H1 (cell line): ENCODE measurements around the gene MYH3. TPM values are rescaled to one million over a fixed set of nuclear protein-coding genes. Genes with fewer than 3 reads are reported as not detected.

Source experiments
- CTCF ChIA-PET: fragments of 300-600 bp; sonication (Branson Sonifier 250); formaldehyde crosslinking; loops from one replicate; lab custom pipeline; 2021; ENCODE audit not compliant: partially characterized antibody; lab: Charles Lee
- POLR2A ChIA-PET: fragments of 300-600 bp; sonication (Branson Sonifier 250); formaldehyde crosslinking; loops from one replicate; lab custom pipeline; 2021; ENCODE audit warnings: inconsistent platforms; ENCODE audit not compliant: partially characterized antibody; lab: Charles Lee
- DNase-seq, 2 experiments: peaks; one replicate each; pipeline versions ENCODE4 v3.0.0 to v3.0.0-alpha.2; 2010 to 2022; ENCODE audit warnings: low spot score in 2 of 2, low read depth in 1 of 2, mixed read lengths in 1 of 2
- FAIRE-seq: peaks from 2 replicates; lab custom pipeline; 2011; peaks lifted over from hg19 to GRCh38; lab: Jason Lieb, UNC
- H2AFZ ChIP-seq: 2 replicates; pipeline ENCODE4 v1.8.1; 2012; ENCODE audit warnings: low read length, inconsistent platforms
- H2AK5ac ChIP-seq: 2 replicates; pipeline ENCODE4 v1.6.1; 2013; ENCODE audit warnings: low read depth, low read length
- H2BK120ac ChIP-seq: replicated peaks from 2 replicates; pipeline ENCODE3; 2013; ENCODE audit warnings: low read depth, low read length, inconsistent platforms
- H2BK12ac ChIP-seq: 2 replicates; pipeline ENCODE4 v1.6.1; 2013; ENCODE audit warnings: low read depth, low read length
- H2BK15ac ChIP-seq: 2 replicates; pipeline ENCODE4 v1.6.1; 2013; ENCODE audit warnings: low read length
- H2BK20ac ChIP-seq: 2 replicates; pipeline ENCODE4 v1.6.1; 2013; ENCODE audit warnings: low read length
- H2BK5ac ChIP-seq: 2 replicates; pipeline ENCODE4 v1.6.1; 2013; ENCODE audit warnings: low read depth, low read length
- H3K14ac ChIP-seq: 2 replicates; pipeline ENCODE4 v1.6.1; 2013; ENCODE audit warnings: inconsistent platforms; ENCODE audit not compliant: insufficient read length
- H3K18ac ChIP-seq: 2 replicates; pipeline ENCODE4 v1.6.1; 2013; ENCODE audit warnings: low read length; ENCODE audit errors: extremely low read depth
- H3K23ac ChIP-seq: 2 replicates; pipeline ENCODE4 v1.6.1; 2013; ENCODE audit warnings: inconsistent platforms; ENCODE audit not compliant: insufficient read length
- H3K23me2 ChIP-seq: 2 replicates; pipeline ENCODE4 v1.6.1; 2013; ENCODE audit warnings: low read depth, low read length
- H3K27ac ChIP-seq: 2 replicates; pipeline ENCODE4 v1.6.1; 2011; ENCODE audit warnings: low read depth, low read length, inconsistent platforms
- H3K27me3 ChIP-seq, 4 experiments: replicated peaks in 1 of 4; 1 replicate in 1 of 4; 2 replicates in 3 of 4; pipeline versions ENCODE4 v1.6.1 to v1.8.1; 2011 to 2013; ENCODE audit warnings: low read length in 3 of 4, mild to moderate bottlenecking in 3 of 4, inconsistent platforms in 2 of 4, mixed read lengths in 2 of 4, moderate library complexity in 1 of 4; ENCODE audit not compliant: control insufficient read depth in 3 of 4, insufficient read depth in 3 of 4; ENCODE audit errors: extremely low read depth in 1 of 4
- H3K36me3 ChIP-seq, 4 experiments: 2 replicates each; pipeline versions ENCODE4 v1.6.1 to v1.8.1; 2011 to 2013; ENCODE audit warnings: mild to moderate bottlenecking in 4 of 4, low read length in 3 of 4, moderate library complexity in 2 of 4, control low read depth in 1 of 4, inconsistent platforms in 1 of 4; ENCODE audit not compliant: insufficient read depth in 4 of 4, control insufficient read depth in 2 of 4
- H3K4ac ChIP-seq: replicated peaks from 2 replicates; pipeline ENCODE3; 2013; ENCODE audit warnings: low read length, low read depth, mixed read lengths, inconsistent platforms; ENCODE audit not compliant: insufficient read length
- H3K4me1 ChIP-seq, 4 experiments: replicated peaks in 1 of 4; 1 replicate in 1 of 4; 2 replicates in 3 of 4; pipeline versions ENCODE4 v1.6.1 to v1.8.1; 2011 to 2013; ENCODE audit warnings: low read length in 3 of 4, inconsistent platforms in 2 of 4, mixed read lengths in 1 of 4; ENCODE audit not compliant: insufficient read depth in 4 of 4, control insufficient read depth in 3 of 4
- H3K4me2 ChIP-seq, 2 experiments: 2 replicates each; pipeline versions ENCODE4 v1.6.1 to v1.8.1; 2011 to 2013; ENCODE audit warnings: low read depth in 2 of 2, low read length in 2 of 2, control low read depth in 1 of 2, inconsistent platforms in 1 of 2, mild to moderate bottlenecking in 1 of 2; ENCODE audit not compliant: insufficient read depth in 1 of 2
- H3K4me3 ChIP-seq, 4 experiments: fragments of 200-600, 300-600 bp in 1 of 4; sonication (generic), shearing (Covaris generic), sonication (Bioruptor Twin) in 1 of 4; 2 replicates each; pipeline versions ENCODE4 v1.5.1 to v1.8.1; 2011 to 2016; ENCODE audit warnings: low read length in 4 of 4, low read depth in 3 of 4, control low read depth in 2 of 4, inconsistent platforms in 2 of 4, mild to moderate bottlenecking in 2 of 4, mixed read lengths in 1 of 4, moderate library complexity in 1 of 4; ENCODE audit not compliant: insufficient read depth in 2 of 4; ENCODE audit errors: extremely low read depth in 1 of 4
- H3K56ac ChIP-seq: replicated peaks from 2 replicates; pipeline ENCODE3; 2013; ENCODE audit warnings: low read depth, mild to moderate bottlenecking, mixed read lengths, low read length, inconsistent platforms; ENCODE audit not compliant: insufficient read length
- H3K79me1 ChIP-seq: 2 replicates; pipeline ENCODE4 v1.6.1; 2013; ENCODE audit warnings: low read depth, low read length, control low read depth
- H3K79me2 ChIP-seq, 2 experiments: 2 replicates each; pipeline versions ENCODE4 v1.6.1 to v1.8.1; 2012 to 2013; ENCODE audit warnings: low read length in 2 of 2, mild to moderate bottlenecking in 2 of 2, inconsistent platforms in 1 of 2; ENCODE audit not compliant: insufficient read depth in 2 of 2, control insufficient read depth in 1 of 2
- H3K9ac ChIP-seq, 4 experiments: replicated peaks in 1 of 4; 1 replicate in 1 of 4; 2 replicates in 3 of 4; pipeline versions ENCODE4 v1.6.1 to v1.8.1; 2011 to 2013; ENCODE audit warnings: low read depth in 3 of 4, low read length in 3 of 4, control low read depth in 2 of 4, mild to moderate bottlenecking in 2 of 4, moderate library complexity in 2 of 4, inconsistent platforms in 1 of 4; ENCODE audit errors: extremely low read depth in 1 of 4
- H3K9me3 ChIP-seq, 2 experiments: 2 replicates each; pipeline versions ENCODE4 v1.6.1 to v1.8.1; 2012 to 2013; ENCODE audit warnings: mild to moderate bottlenecking in 2 of 2, moderate library complexity in 2 of 2, control low read depth in 1 of 2, inconsistent platforms in 1 of 2, low read depth in 1 of 2, low read length in 1 of 2, mixed read lengths in 1 of 2; ENCODE audit not compliant: insufficient read depth in 2 of 2
- H4K20me1 ChIP-seq, 2 experiments: replicated peaks in 1 of 2; 2 replicates each; pipeline versions ENCODE3 to v1.8.1; 2011 to 2013; ENCODE audit warnings: inconsistent platforms in 2 of 2, low read length in 2 of 2, mild to moderate bottlenecking in 1 of 2; ENCODE audit not compliant: insufficient read depth in 2 of 2, control insufficient read depth in 1 of 2
- H4K5ac ChIP-seq: 2 replicates; pipeline ENCODE4 v1.6.1; 2013; ENCODE audit warnings: low read length, low read depth, mixed read lengths, inconsistent platforms; ENCODE audit not compliant: insufficient read length
- H4K8ac ChIP-seq: 2 replicates; pipeline ENCODE4 v1.8.0; 2013; ENCODE audit warnings: mild to moderate bottlenecking, moderate library complexity, low read length, inconsistent platforms; ENCODE audit not compliant: insufficient read depth; ENCODE audit errors: extremely low read depth
- H4K91ac ChIP-seq: replicated peaks from 2 replicates; pipeline ENCODE3; 2013; ENCODE audit warnings: low read length, mixed read lengths, inconsistent platforms; ENCODE audit not compliant: insufficient read length
- ASH2L ChIP-seq: fragments of 200-600, 300-600 bp; sonication (generic); IDR thresholded peaks from one replicate; pipeline ENCODE4 v1.7.1; 2017; ENCODE audit warnings: low read length
- CBX8 ChIP-seq: fragments of 300-800, 300-1000 bp; sonication (generic); IDR thresholded peaks from 2 replicates; pipeline ENCODE4 v1.7.1; 2016; ENCODE audit warnings: low read depth, low read length, borderline replicate concordance
- CEBPB ChIP-seq: IDR thresholded peaks from 2 replicates; pipeline ENCODE4 v1.6.1; 2012; ENCODE audit warnings: low read depth, low read length
- HDAC2 ChIP-seq, 2 experiments: fragments of 300-600 bp in 1 of 2; sonication (generic) in 1 of 2; IDR thresholded peaks; 2 replicates each; pipeline ENCODE4 v1.6.1; 2011 to 2012; ENCODE audit warnings: low read depth in 2 of 2, low read length in 2 of 2, mild to moderate bottlenecking in 2 of 2, moderate library complexity in 2 of 2, borderline replicate concordance in 1 of 2, inconsistent platforms in 1 of 2
- MAFK ChIP-seq: IDR thresholded peaks from 2 replicates; pipeline ENCODE4 v1.6.1; 2012; ENCODE audit warnings: low read depth, mild to moderate bottlenecking, improper control_type of control experiment, low read length
- RAD21 ChIP-seq, 2 experiments: IDR thresholded peaks in 1 of 2; conservative IDR thresholded peaks in 1 of 2; 2 replicates each; pipeline ENCODE4 v1.6.1; 2011; ENCODE audit warnings: low read depth in 2 of 2, low read length in 2 of 2, improper control_type of control experiment in 1 of 2, inconsistent platforms in 1 of 2, mild to moderate bottlenecking in 1 of 2, moderate library complexity in 1 of 2
- SAP30 ChIP-seq: fragments of 300-600 bp; sonication (generic); IDR thresholded peaks from 2 replicates; pipeline ENCODE4 v1.7.1; 2012; ENCODE audit warnings: low read length, moderate library complexity, mild to moderate bottlenecking, inconsistent platforms; ENCODE audit not compliant: insufficient read depth, insufficient replicate concordance
- SIRT6 ChIP-seq: IDR thresholded peaks from one replicate; pipeline ENCODE4 v1.7.1; 2012; ENCODE audit warnings: low read length, inconsistent platforms
- TBP ChIP-seq: IDR thresholded peaks from 2 replicates; pipeline ENCODE4 v1.6.1; 2011; ENCODE audit warnings: low read depth, low read length, improper control_type of control experiment
- ZNF274 ChIP-seq: IDR thresholded peaks from 2 replicates; pipeline ENCODE4 v1.7.0; 2012; ENCODE audit warnings: low read length, borderline replicate concordance; ENCODE audit errors: extremely low read depth
- WGBS, 2 experiments: shearing (Covaris generic) in 1 of 2; methylation state at CpG; one replicate each; pipeline versions ENCODE4 v1.1.6 to v1.1.7; 2013 to 2015; ENCODE audit warnings: low lambda C conversion rate in 2 of 2, mixed read lengths in 2 of 2, inconsistent platforms in 1 of 2, low coverage in 1 of 2, missing lambda C conversion rate in 1 of 2; ENCODE audit not compliant: insufficient replicate concordance in 2 of 2, insufficient coverage in 1 of 2, insufficient read length in 1 of 2; ENCODE audit errors: extremely low coverage in 1 of 2, missing lambda C conversion rate in 1 of 2; 5-methylcytosine and 5-hydroxymethylcytosine counted together
- polyA plus RNA-seq, 7 experiments: library from polyadenylated mRNA; depleted of rRNA in 3 of 7; stranded (reverse) in 5 of 7; unstranded in 2 of 7; fragments of >200 nt in 5 of 7; fragments of 200-250 nt in 2 of 7; gene quantifications; 1 replicate in 5 of 7; 2 replicates in 1 of 7; 4 replicates in 1 of 7; pipeline versions ENCODE4 v1.2.1 to v1.2.3, GENCODE V29; 2011 to 2013; ENCODE audit warnings: missing spikeins in 2 of 7, mixed read lengths in 2 of 7
- total RNA-seq: library from RNA; stranded (reverse); fragmentation: NEBNext Ultra II Directional; extraction: Animal tissue kit (Norgen Biotek cat#: 25700); gene quantifications from 2 replicates; pipeline ENCODE4 v1.2.1, GENCODE V29; 2021
- TF ChIP-seq, protein P1 (sequence below): IDR thresholded peaks from 2 replicates; pipeline ENCODE4 v1.6.1; 2011; ENCODE audit warnings: low read depth, mild to moderate bottlenecking, low read length; ENCODE audit not compliant: insufficient read depth
- TF ChIP-seq, protein P2 (sequence below): IDR thresholded peaks from 2 replicates; pipeline ENCODE4 v1.6.1; 2012; ENCODE audit warnings: inconsistent platforms

The MYH3 gene
- total and polyA plus RNA-seq, 2 of the 8 experiments (the other 6 are each of a cell fraction or from before 2014, with no cell fraction given), result 0.65 to 1.8 TPM

DNA sequence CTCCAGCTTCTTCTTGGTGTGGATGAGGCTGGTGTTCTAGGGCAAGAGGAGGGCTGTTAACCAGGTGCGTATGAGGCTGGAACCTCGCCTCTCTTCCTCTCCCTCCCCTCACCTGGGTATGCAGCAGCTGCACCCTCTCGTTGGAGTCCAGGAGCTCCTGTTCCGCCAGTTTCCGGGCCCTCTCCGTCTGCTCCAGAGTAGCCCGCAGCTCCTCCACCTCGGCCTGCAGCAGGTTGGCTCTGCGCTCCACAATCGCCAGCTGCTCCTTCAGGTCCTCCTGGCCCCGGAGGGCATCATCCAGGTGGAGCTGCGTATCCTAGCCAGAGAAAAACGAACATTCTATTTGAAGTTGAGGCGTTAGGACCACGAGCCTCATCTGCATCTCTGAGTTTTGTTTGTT, 25.4 kb downstream of the MYH3 start:
- DNase-seq (no peak), FAIRE-seq (no peak)
- Histone ChIP-seq H3K27ac (no peak overlapping the region), H3K4me1 (no peaks in the 10 kb centered on the region), H2AFZ (peak overlapping the region; percentile 60; the same call in 1 of the 2 replicates), H3K4me2 (no peak overlapping the region), H3K4me3 (no peak overlapping the region), H3K9me3 (no peaks in the 10 kb centered on the region), H3K23me2 (peaks cover 1% of the 10 kb centered on the region; the same call in 1 of the 2 replicates), H3K56ac (no peak overlapping the region), H3K4ac (no peak overlapping the region), H2AK5ac (no peak overlapping the region), H2BK12ac (no peak overlapping the region), H2BK15ac (no peak overlapping the region), H3K23ac (no peak overlapping the region), H3K18ac (no peak overlapping the region), H3K36me3 (no peaks in the 10 kb centered on the region; a peak in 1 of 8 replicates), H4K91ac (no peak overlapping the region), H2BK120ac (no peak overlapping the region), H3K27me3 (no peaks in the 10 kb centered on the region), H4K20me1 (no peaks in the 10 kb centered on the region), H3K79me2 (no peaks in the 10 kb centered on the region), H4K5ac (no peak overlapping the region), H2BK20ac (no peak overlapping the region), H3K79me1 (no peaks in the 10 kb centered on the region), H4K8ac (no peak overlapping the region), H3K9ac (no peak overlapping the region), H2BK5ac (no peak overlapping the region), H3K14ac (no peak overlapping the region)
- WGBS, 2 experiments, result 86% methylated on average over 15 of the region's 15 CpGs; no CpG with 5 or more reads in 1 of the 2 experiments
- POLR2A ChIA-PET, result no interaction called here
- CTCF ChIA-PET, result interaction anchor here (0.6 to 21.3 kb wide), 20 partner anchors 11 to 793 kb away, joined by 3 to 323 read pairs (median 4); no protein-coding TSS in a partner anchor
- TF ChIP-seq, protein P1, sequence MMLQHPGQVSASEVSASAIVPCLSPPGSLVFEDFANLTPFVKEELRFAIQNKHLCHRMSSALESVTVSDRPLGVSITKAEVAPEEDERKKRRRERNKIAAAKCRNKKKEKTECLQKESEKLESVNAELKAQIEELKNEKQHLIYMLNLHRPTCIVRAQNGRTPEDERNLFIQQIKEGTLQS, result no peak
- TF ChIP-seq ZNF274 (no peak), SIRT6 (no peak), TBP (no peak), HDAC2 (IDR thresholded peaks at IDR 0.05; ENCODE audit: borderline replicate concordance in 1 of 2, low read depth in 2 of 2, low read length in 2 of 2) (no peak), CBX8 (no peak), ASH2L (no peak), SAP30 (no peak), RAD21 (IDR thresholded peaks at IDR 0.05 in 1 of 2, conservative IDR thresholded peaks at IDR 0.05 in 1 of 2; ENCODE audit: low read depth in 2 of 2, low read length in 2 of 2) (no peak), CEBPB (no peak), MAFK (no peak)
- TF ChIP-seq, protein P2, sequence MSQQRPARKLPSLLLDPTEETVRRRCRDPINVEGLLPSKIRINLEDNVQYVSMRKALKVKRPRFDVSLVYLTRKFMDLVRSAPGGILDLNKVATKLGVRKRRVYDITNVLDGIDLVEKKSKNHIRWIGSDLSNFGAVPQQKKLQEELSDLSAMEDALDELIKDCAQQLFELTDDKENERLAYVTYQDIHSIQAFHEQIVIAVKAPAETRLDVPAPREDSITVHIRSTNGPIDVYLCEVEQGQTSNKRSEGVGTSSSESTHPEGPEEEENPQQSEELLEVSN, result no peak
